NOMO-1 treated with DMSO at 0.1 percent for 48 hours (cell line): Measurements from ENCODE around the gene CLSTN3.
"Not testable (repeated sequence)": the region's sequence is repeated elsewhere in the genome, so short reads cannot be mapped to it uniquely, and the experiment has no call there.

Experiments used
- DNase-seq: peaks from one replicate; lab custom pipeline; 2025; ENCODE audit not compliant: unreplicated experiment; lab: John Stamatoyannopoulos, UW

CLSTN3 gene

GRCh38 chr12:7186058-7186457, 55.9 kb downstream of the CLSTN3 start:
- not testable (repeated sequence) for DNase-seq

DNA sequence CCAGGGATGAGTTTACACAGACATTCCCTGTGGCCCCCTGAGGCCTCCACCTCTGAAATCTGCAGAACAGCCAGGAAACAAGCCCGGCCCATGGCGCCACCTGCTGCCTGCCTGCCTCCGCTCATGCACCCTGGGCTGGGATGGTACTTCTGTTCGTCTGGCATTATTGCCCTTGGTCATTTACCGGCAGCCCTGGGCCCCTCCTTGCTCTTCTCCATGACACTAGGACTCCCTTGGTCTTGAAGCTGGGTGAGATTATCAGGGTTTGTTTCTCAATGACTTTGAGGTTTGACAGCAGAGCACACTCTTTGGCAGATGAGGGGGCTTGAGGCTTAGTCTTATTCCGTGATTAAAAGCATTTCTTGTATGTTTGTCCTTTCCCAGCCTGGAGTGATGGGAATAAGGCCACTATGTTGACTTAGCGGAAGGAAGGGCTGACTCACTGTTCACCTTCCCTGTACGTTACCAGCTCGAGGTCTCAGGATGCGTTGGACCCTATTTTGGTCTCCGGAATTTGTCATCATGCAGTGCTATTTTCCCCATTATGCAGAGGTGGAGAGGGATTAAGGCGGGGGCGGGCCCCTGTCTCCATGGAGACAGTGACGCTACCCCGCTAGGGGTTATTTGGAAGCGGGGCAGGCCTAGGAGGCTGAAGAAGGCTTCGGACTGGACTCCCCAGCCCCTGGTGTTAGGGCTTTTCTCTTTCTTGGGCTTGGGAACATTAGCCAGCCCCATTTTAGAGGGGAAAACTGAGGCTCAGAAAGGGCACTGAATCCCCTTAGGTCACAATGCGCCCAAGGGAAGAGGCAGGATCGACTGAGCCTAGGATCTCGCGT, 58.6 kb downstream of the CLSTN3 start:
- peak; percentile 70 for DNase-seq

GRCh38 chr12:7189398-7190267, 59.5 kb downstream of the CLSTN3 start, which contains the start of gene PEX5:
Gene PEX5, plus strand, starts transcription at chr12:7189686. Its CDS starts 692 bp downstream, at chr12:7190378.
- DNase-seq: peak; percentile 92

DNA sequence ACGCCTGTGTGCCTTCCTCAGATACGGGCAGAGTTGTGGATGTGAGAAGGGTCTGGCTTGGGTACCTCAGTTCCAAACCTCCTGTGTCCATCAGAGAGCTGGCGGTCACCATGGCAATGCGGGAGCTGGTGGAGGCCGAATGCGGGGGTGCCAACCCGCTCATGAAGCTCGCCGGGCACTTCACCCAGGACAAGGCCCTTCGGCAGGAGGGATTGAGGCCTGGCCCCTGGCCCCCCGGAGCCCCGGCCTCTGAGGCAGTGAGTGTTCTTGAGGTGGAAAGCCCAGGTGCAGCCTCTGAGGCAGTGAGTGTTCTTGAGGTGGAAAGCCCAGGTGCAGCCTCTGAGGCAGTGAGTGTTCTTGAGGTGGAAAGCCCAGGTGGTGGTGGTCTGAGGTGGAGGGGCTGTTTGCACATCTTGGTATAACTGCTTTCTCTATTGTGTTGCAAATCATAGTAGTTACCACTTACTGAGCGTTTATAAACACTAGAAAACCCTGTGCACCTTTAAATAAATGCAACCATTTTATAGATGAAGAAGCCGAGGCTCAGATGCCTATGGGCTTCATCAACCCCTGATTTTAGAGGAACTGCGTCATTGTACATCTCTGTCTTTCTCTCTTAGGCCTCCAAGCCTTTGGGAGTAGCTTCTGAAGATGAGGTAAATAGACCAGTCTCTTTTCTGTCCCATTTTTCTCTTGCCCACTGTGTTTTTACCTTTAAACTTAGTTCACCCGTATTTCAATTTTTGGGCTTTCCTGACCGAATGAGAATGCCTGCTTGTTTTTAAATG, 60.3 kb downstream of the CLSTN3 start:
- DNase-seq: no peak

DNA sequence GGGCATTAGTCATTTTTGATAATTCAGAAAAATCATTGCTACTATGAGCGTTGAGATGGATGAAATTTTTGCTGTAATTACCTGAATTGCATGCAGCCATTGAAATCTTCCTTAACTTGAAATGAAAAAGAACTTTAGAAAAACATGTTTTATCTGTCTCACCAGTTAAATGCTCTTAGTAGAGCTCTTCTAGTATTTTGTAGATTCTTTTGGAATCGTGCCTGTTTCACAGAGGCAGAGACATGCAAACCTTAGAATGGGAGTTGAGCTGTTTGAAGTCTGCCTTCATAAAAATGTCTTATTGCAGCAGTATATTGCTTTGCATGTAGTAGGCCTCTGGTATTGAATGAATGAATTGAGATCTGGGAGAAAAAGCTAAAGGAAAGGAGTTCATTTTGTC, 63.5 kb downstream of the CLSTN3 start:
- no peak for DNase-seq

- no peak for DNase-seq
These were observed 67.7 kb downstream of the CLSTN3 start for GRCh38 chr12:7197841-7198240.

GRCh38 chr12:7203109-7203508, 72.9 kb downstream of the CLSTN3 start:
- DNase-seq: no peak

- DNase-seq: no peak
These were observed 74.9 kb downstream of the CLSTN3 start for GRCh38 chr12:7205091-7205490.

GRCh38 chr12:7206691-7207090, 76.5 kb downstream of the CLSTN3 start:
- DNase-seq: no peak

- DNase-seq: no peak
These were observed 77.9 kb downstream of the CLSTN3 start for GRCh38 chr12:7207866-7208625.
